ENCODE data around the gene SHISA2. TPM values are rescaled to one million over a fixed set of nuclear protein-coding genes. Genes with fewer than 3 reads are reported as not detected.

Gene SHISA2
- total and polyA plus RNA-seq, 2 experiments from 2014 or later = 1.1 to 1.8 TPM

DNA sequence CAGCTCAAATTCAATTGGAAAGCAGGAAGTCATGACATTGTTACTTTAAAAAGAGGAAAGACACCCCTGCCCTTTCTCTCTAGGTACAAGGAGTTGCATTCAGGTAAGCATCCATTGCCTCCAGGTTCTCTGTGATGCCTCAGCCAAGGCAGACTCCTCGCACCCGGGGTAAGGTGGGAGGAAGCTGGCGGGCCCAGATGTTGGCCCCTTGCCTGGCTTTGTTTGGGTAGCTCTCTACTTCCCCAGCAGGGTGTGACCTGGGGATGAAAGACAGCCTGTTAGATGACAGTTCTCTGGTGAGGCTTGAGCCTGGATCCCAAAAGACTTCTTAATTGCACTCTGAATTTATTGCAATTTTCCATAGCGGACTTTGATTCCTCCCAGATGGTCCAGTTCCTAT, 25.6 kb downstream of the SHISA2 start:
- Histone ChIP-seq H3K9me3 (ENCODE audit: low read depth) (no peaks in the 10 kb centered on the region), H3K27ac (no peak overlapping the region), H3K9me2 (replicated peaks; ENCODE audit: insufficient read depth) (no peaks in the 10 kb centered on the region), H3K36me3 (replicated peaks; ENCODE audit: insufficient read depth, low read depth) (no peaks in the 10 kb centered on the region), H3K4me3 (no peak overlapping the region), H3K27me3 (peaks cover 3% of the 10 kb centered on the region), H3K4me2 (no peak overlapping the region), H3K79me2 (no peaks in the 10 kb centered on the region), H2AFZ (no peak overlapping the region), H3K4me1 (ENCODE audit: insufficient read depth) (peaks cover 7% of the 10 kb centered on the region), H4K20me1 (ENCODE audit: insufficient read depth, poor library complexity, severe bottlenecking) (no peaks in the 10 kb centered on the region)
- no peak for DNase-seq (ENCODE audit: low spot score)
- 85% methylated on average over 4 of the region's 4 CpGs for WGBS (ENCODE audit: low lambda C conversion rate, missing lambda C conversion rate)
- no peak for TF ChIP-seq EZH2 (IDR thresholded peaks at IDR 0.05; ENCODE audit: borderline replicate concordance)
- TF ChIP-seq, protein P1, sequence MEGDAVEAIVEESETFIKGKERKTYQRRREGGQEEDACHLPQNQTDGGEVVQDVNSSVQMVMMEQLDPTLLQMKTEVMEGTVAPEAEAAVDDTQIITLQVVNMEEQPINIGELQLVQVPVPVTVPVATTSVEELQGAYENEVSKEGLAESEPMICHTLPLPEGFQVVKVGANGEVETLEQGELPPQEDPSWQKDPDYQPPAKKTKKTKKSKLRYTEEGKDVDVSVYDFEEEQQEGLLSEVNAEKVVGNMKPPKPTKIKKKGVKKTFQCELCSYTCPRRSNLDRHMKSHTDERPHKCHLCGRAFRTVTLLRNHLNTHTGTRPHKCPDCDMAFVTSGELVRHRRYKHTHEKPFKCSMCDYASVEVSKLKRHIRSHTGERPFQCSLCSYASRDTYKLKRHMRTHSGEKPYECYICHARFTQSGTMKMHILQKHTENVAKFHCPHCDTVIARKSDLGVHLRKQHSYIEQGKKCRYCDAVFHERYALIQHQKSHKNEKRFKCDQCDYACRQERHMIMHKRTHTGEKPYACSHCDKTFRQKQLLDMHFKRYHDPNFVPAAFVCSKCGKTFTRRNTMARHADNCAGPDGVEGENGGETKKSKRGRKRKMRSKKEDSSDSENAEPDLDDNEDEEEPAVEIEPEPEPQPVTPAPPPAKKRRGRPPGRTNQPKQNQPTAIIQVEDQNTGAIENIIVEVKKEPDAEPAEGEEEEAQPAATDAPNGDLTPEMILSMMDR (IDR thresholded peaks at IDR 0.05; ENCODE audit: poor library complexity) = no peak

DNA sequence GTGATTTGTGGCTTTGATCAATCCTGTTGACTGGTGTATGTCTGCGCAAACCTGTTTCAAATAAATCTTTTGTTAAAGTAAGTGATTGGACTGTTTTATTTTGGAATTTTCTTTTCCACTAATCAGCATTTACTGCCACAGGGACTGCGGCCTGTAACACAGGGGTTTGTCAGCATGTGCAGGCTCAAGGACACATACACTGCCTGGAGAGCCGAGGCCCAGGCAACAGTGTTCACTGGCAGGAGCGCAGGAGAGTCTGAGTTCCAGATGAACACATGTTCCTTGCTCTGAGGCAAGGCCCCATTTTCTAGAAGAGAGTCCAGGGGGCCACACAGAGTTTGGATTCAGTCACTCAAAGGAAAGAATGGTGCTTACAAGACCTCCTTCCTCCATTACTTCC, 26.0 kb downstream of the SHISA2 start:
- H3K27me3 ChIP-seq = peaks cover 3% of the 10 kb centered on the region
- peaks cover 7% of the 10 kb centered on the region for H3K4me1 ChIP-seq (ENCODE audit: insufficient read depth)
- no peak overlapping the region for H3K4me3 ChIP-seq
- H4K20me1 ChIP-seq (ENCODE audit: insufficient read depth, poor library complexity, severe bottlenecking) = no peaks in the 10 kb centered on the region
- H3K27ac ChIP-seq = no peak overlapping the region
- H3K9me3 ChIP-seq (ENCODE audit: low read depth) = no peaks in the 10 kb centered on the region
- DNase-seq (ENCODE audit: low spot score) = no peak
- no peak overlapping the region for H2AFZ ChIP-seq
- H3K79me2 ChIP-seq = no peaks in the 10 kb centered on the region
- H3K4me2 ChIP-seq = no peak overlapping the region
- 93% methylated on average over 4 of the region's 4 CpGs for WGBS (ENCODE audit: low lambda C conversion rate, missing lambda C conversion rate)
- no peaks in the 10 kb centered on the region for H3K9me2 ChIP-seq (replicated peaks; ENCODE audit: insufficient read depth)
- TF ChIP-seq EZH2 (IDR thresholded peaks at IDR 0.05; ENCODE audit: borderline replicate concordance) (no peak), EZH2phosphoT487 (IDR thresholded peaks at IDR 0.05; ENCODE audit: low read depth, severe bottlenecking, unreplicated experiment) (no peak)
- TF ChIP-seq, protein P1 (IDR thresholded peaks at IDR 0.05; ENCODE audit: poor library complexity) = no peak
- H3K36me3 ChIP-seq (replicated peaks; ENCODE audit: insufficient read depth, low read depth) = no peaks in the 10 kb centered on the region

DNA sequence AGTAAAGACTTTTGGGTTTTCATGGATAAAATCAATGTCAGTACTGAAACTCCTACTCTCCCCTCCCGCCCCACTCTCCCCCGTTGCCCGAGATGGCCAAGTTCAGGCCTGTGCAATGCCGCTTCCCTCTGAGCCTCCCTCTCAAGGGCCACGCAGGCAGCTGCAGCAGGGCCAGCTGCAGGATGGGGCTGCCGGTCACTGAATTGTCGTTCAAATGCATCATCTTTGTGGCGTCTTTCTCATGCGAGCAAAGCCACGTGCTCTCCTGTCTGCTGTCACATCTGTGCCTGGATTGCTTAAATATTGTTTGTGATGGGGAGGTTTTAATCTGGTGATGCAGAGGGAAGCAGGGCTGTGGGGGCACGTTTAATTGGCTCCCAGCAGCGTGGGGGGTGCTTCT, 26.6 kb downstream of the SHISA2 start:
- H3K4me3 ChIP-seq = no peak overlapping the region
- peaks cover 3% of the 10 kb centered on the region for H3K27me3 ChIP-seq
- no peaks in the 10 kb centered on the region for H4K20me1 ChIP-seq (ENCODE audit: insufficient read depth, poor library complexity, severe bottlenecking)
- no peaks in the 10 kb centered on the region for H3K79me2 ChIP-seq
- H3K27ac ChIP-seq = no peak overlapping the region
- H3K9me3 ChIP-seq (ENCODE audit: low read depth) = no peaks in the 10 kb centered on the region
- TF ChIP-seq, protein P1 (IDR thresholded peaks at IDR 0.05; ENCODE audit: poor library complexity) = no peak
- TF ChIP-seq EZH2phosphoT487 (IDR thresholded peaks at IDR 0.05; ENCODE audit: low read depth, severe bottlenecking, unreplicated experiment) (no peak), EZH2 (IDR thresholded peaks at IDR 0.05; ENCODE audit: borderline replicate concordance) (no peak)
- H3K4me1 ChIP-seq (ENCODE audit: insufficient read depth) = peaks cover 8% of the 10 kb centered on the region
- H3K4me2 ChIP-seq = no peak overlapping the region
- DNase-seq (ENCODE audit: low spot score) = no peak
- no peaks in the 10 kb centered on the region for H3K36me3 ChIP-seq (replicated peaks; ENCODE audit: insufficient read depth, low read depth)
- H2AFZ ChIP-seq = no peak overlapping the region
- 69% methylated on average over 12 of the region's 12 CpGs for WGBS (ENCODE audit: low lambda C conversion rate, missing lambda C conversion rate)
- no peaks in the 10 kb centered on the region for H3K9me2 ChIP-seq (replicated peaks; ENCODE audit: insufficient read depth)

DNA sequence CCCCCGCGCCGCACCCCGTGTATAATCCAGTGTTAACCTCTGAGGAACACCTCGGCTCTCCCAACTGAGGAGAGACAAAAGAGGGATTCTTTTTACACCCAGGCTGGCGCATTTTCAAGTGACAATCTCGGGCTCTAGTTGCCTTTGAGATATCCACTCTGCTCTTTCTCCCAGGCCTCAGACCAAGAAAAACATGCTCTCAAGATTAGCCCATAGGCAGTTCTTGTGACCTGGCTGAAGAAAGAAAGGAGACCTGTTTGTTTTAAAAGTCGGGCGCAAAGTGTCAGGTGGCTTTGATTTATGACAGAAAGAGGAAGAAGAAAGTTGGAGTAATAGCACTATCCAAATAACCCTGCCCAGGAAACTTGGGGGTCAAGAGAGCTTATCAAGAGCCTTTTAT, 27.3 kb downstream of the SHISA2 start:
- H3K27ac ChIP-seq = no peak overlapping the region
- no peak for DNase-seq (ENCODE audit: low spot score)

More for the DNA sequence above, 27.3 kb downstream of the SHISA2 start:
- no peaks in the 10 kb centered on the region for H3K9me3 ChIP-seq (ENCODE audit: low read depth)
- H3K27me3 ChIP-seq = peaks cover 3% of the 10 kb centered on the region
- H3K79me2 ChIP-seq = no peaks in the 10 kb centered on the region
- no peaks in the 10 kb centered on the region for H4K20me1 ChIP-seq (ENCODE audit: insufficient read depth, poor library complexity, severe bottlenecking)
- H2AFZ ChIP-seq = no peak overlapping the region
- no peak overlapping the region for H3K4me3 ChIP-seq
- H3K36me3 ChIP-seq (replicated peaks; ENCODE audit: insufficient read depth, low read depth) = no peaks in the 10 kb centered on the region
- TF ChIP-seq EZH2phosphoT487 (IDR thresholded peaks at IDR 0.05; ENCODE audit: low read depth, severe bottlenecking, unreplicated experiment) = no peak
- H3K9me2 ChIP-seq (replicated peaks; ENCODE audit: insufficient read depth) = no peaks in the 10 kb centered on the region
- peaks cover 15% of the 10 kb centered on the region for H3K4me1 ChIP-seq (ENCODE audit: insufficient read depth)
- 67% methylated on average over 9 of the region's 9 CpGs for WGBS (ENCODE audit: low lambda C conversion rate, missing lambda C conversion rate)
- no peak overlapping the region for H3K4me2 ChIP-seq

Data from hepatocyte (in vitro differentiated cells).